GM12875 (cell line): Measurements from ENCODE around the gene THOP1.

Source experiments
- H3K4me3 ChIP-seq: one replicate; pipeline ENCODE4 v1.5.1; 2011; ENCODE audit warnings: low read depth, low read length, control low read depth
- CTCF ChIP-seq: IDR thresholded peaks from 2 replicates; pipeline ENCODE4 v1.5.1; 2011; ENCODE audit warnings: low read depth, mild to moderate bottlenecking, control low read depth, inconsistent platforms, low read length, moderate library complexity, borderline replicate concordance; ENCODE audit not compliant: insufficient read depth

Gene THOP1

GRCh38 chr19:2852598-2852997, 67.3 kb downstream of the THOP1 start:
- H3K4me3 ChIP-seq = no peak overlapping the region
- TF ChIP-seq CTCF = no peak

GRCh38 chr19:2853015-2853606, 67.8 kb downstream of the THOP1 start:
- no peak overlapping the region for H3K4me3 ChIP-seq
- no peak for TF ChIP-seq CTCF

- no peak overlapping the region for H3K4me3 ChIP-seq
Measured at GRCh38 chr19:2854849-2855248, 69.5 kb downstream of the THOP1 start.

GRCh38 chr19:2856457-2857050, 71.3 kb downstream of the THOP1 start:
- no peak overlapping the region for H3K4me3 ChIP-seq
- no peak for TF ChIP-seq CTCF

More at GRCh38 chr19:2854849-2855248, 69.5 kb downstream of the THOP1 start:
- TF ChIP-seq CTCF = no peak

- no peak for TF ChIP-seq CTCF
- H3K4me3 ChIP-seq = no peak overlapping the region
Measured at GRCh38 chr19:2858864-2859263, 73.6 kb downstream of the THOP1 start.

- no peak for TF ChIP-seq CTCF
- no peak overlapping the region for H3K4me3 ChIP-seq
Measured at GRCh38 chr19:2863816-2864215, 78.5 kb downstream of the THOP1 start.
